ENCODE results near the gene TAOK1.

DNA sequence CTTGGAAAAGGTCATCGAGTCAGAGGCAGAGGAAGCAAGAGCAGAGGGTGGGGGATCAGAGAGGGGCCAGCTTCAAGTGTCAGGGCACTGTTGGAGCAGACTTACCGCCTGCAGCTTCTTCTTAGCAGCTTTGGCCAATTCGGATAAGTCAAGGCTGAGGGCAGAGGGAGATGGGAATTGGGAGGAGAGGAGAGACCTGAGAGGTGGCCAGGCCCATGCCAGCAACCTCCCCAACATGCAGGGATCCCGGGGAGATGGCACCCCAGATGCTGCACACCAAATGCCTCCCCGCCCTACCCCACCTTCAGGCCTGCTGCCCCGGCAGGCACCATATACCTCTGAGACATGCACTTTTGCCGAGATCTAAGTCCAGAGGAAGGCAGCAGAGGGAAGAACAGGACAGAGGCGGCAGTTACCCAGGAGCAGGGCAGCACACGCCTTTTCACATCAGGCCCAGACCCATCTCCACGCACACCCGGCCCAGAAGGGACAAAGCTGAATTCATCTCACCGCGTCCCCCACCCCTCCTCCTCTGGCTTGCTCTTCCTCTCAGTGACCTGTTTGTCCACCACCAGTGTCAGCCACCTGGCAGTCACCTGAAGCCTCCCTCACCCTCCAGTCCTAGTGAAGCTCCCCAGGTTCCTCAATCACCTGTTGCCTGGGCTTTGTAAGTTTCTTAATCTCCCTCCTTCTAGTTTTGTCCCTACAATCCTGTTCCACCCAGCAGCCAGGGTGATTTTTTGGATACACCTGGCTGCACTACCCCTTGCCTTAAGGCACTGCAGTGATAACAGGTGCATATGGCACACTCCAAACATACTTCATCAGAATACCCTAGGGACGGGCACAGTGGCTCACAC, 188.7 kb downstream of the TAOK1 start:
- TF ChIP-seq CTCF (IDR thresholded peaks at IDR 0.05) (no peak), POLR2A (IDR thresholded peaks at IDR 0.05) (no peak)

All from uterus (tissue), 2 donors.